KBM-7 (cell line): ENCODE results near the gene RTF1.
"Not testable (repeated sequence)": the region's sequence is repeated elsewhere in the genome, so short reads cannot be mapped to it uniquely, and the experiment has no call there.

Experiments
- DNase-seq: peaks from one replicate; pipeline ENCODE4 v3.0.0-alpha.2; 2015
- in situ Hi-C: fragments of 300-500 bp; cut with MboI; formaldehyde crosslinking; loops from 2 replicates; pipeline ENCODE4 v1.14.3; 2020; ENCODE audit warnings: low sequenced_read_pairs, low pct_unique_long_range_greater_than_20kb, mixed read lengths

Gene RTF1

DNA sequence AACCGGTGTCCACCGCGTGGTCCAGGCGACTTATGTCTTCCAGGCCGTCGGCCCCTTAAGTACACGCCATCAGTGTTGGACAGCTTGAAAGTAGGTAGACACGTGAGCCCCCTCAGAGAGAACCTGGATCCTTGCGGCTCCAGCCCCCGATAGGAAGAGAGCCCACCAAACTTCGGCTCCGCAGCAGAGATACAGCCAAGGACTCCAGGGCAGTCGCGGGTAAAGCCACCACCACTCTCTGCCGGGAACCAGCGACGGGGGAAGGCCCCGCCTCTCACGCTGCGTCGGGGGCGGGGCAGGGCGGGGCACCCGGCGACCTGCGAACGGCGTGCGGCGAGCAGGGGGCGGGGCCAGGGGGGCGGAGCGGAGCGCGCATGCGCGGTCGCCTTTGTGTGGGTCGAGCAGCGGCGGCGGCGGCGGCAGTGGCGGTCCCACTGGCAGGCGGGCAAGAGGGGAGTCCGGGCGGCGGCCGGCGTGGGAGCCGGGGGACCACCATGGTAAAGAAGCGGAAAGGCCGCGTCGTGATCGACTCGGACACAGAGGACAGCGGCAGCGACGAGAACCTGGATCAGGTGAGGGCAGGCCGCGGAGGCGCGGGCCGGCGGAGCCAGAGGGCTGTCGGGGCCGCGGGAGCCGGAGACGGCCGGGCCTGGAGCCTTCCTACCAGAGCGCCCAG is at the start of gene RTF1:
Gene RTF1, plus strand, starts transcription at position 354 of the 676 bp plus-strand sequence. Its CDS starts 21 bp downstream, at position 375.
- in situ Hi-C loops: no loop called here
- peak; percentile 91 for DNase-seq

DNA sequence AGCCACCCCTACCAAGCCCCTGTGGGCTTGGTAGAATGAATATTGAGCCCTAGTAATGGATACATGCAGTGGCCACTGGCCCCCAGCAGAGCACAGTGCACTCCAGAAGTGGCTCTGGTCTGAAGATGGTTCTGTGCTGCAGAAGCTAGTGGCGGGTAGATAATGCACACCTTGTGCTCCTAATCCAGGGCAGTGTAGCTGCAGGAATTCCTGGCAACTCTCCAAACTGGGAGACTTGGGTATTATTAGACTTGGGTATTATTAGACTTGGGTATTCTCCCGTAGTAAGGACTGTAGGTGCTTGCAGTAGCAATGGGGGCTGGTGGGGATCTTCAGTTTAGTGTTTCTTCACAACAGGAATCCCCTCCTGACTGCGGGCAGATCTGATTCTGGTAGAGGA is 49.5 kb upstream of the RTF1 start:
- no peak for DNase-seq
- in situ Hi-C loops: no loop called here

DNA sequence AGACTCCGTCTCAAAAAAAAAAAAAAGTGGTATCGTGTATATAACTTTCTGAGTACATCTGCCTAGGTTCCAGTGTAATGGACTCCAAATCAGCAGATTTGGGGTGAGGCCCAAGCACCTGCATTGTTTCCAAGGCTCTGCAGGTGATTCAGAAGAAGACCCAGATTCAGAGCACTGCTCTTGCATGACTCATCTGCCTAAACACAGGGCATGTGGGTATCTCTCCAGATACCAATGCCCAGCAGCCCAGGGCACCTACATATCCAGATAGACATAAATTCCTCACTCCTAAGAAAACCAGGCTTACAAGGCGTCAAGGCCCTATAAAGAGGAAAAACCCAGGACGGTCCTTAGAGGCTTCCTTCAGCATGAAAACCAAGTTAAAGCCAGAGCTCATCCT is 38.9 kb upstream of the RTF1 start:
- no peak for DNase-seq
- in situ Hi-C loops: no loop called here

GRCh38 chr15:41383974-41384749 is 32.7 kb upstream of the RTF1 start:
- in situ Hi-C loops, DNase-seq: not testable (repeated sequence)

GRCh38 chr15:41387646-41388045 is 29.2 kb upstream of the RTF1 start:
- DNase-seq: no peak
- in situ Hi-C loops: no loop called here

DNA sequence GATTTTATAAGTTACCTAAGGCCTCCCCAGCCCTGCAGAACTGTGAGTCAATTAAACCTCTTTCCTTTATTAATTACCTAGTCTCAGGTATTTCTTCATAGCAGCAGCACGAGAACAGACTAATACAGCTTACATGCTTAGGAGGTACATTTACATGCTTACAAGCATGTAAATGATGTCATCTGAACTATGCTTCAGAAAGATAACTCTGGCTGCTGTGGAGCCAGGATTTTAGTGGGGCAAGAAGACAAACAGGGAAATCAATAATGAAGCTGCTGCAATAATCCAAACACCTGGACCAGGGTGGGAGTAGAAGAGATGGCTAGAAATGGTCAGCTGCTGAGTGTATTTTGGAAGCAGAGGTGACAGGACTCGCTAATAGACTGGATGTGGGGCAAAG is 24.2 kb upstream of the RTF1 start:
- DNase-seq: no peak
- in situ Hi-C loops: no loop called here

- in situ Hi-C loops: no loop called here
- no peak for DNase-seq
These were observed 22.0 kb upstream of the RTF1 start for GRCh38 chr15:41394924-41395323.

DNA sequence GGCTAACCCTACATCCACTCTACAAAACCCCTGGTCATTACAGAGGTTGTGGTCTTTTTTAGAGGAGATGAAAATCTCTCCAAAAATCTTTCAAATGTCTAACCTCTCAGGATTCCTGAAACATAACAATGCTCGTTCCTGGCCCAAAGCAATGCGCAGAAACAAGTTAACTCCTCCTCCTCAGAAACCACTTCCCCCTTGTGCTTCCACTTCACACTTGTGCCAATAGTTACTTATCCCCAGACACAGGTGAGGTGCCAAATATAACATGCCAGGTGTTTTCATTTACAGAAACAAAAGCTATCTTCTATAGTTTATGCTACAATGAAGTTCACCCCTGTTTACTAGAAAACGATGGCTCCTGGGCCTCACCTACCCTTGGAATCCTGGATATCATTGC is 20.8 kb upstream of the RTF1 start:
- in situ Hi-C loops: no loop called here
- no peak for DNase-seq

DNA sequence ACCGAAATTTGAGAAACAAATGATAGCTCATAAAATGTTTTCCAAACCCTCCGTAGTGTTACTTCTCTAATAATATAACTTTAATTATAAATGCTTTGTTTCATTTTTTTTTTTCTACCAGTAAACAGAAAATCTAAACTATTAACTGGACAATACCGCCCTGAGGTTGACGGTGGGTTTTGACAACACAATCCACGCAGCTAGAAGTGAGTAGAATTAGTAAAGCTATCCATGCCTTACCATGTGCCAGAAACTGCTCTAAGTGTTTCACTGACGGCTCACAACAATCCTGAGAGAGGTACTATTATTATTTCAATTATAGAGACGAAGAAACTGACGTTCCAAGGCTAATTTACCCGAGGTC is 15.0 kb upstream of the RTF1 start:
- in situ Hi-C loops: no loop called here
- no peak for DNase-seq

DNA sequence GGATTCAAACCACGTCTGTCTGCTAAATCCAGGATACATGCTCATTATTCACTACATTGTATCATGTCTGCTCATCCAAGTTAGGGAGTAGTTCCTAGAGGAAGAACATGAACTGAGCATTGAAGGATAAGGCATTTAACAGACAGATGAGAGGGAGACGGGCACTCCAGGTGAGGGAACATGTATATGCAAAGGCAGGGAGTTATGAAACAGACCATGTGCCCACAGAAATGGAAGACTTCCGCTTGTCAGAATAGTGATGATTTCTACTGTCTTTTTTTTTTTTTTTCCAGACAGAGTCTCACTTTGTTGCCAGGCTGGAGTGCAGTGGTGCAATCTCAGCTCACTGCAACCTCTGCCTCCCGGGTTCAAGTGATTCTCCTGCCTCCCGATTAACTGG is 9.6 kb upstream of the RTF1 start:
- DNase-seq: no peak
- in situ Hi-C loops: no loop called here

DNA sequence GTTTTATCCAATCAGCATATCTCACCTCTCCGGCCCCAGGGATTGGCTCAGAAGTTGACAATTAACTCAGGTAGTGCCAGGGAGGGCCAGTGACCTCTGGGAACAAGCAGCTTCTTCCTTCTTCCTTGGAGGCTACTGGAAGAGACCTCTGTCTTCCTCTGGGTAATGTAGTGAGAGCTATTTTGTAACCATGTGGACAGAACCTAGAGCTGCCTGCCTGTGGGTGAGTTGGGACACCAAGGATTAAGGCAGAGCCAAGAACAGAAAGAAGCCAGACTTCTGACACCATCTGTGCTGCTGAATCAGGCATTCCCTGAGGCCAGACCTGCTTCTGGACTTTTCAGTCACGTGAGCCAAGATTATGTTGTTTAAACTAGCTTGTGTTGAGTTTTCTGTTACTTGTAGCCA is 8.7 kb upstream of the RTF1 start:
- in situ Hi-C loops: no loop called here
- no peak for DNase-seq

DNA sequence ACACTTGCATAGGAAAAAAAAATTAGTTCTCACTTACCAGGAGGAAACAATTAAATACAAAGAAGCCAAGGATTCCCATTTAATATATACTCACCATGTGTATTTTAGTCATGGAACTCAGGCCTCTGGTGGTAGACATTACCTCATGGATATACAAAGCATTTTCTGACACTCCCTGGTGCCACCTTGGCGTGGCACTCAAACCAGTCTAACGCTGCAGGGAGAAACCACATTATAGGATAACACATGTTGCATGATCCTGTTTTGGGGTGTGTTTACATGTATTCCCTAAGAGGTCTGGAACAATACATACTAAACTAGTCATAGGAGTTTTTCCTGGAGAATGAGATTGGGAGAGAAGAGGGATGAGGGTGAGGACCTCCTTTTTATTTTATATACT is 5.9 kb upstream of the RTF1 start:
- no peak for DNase-seq
- in situ Hi-C loops: no loop called here

DNA sequence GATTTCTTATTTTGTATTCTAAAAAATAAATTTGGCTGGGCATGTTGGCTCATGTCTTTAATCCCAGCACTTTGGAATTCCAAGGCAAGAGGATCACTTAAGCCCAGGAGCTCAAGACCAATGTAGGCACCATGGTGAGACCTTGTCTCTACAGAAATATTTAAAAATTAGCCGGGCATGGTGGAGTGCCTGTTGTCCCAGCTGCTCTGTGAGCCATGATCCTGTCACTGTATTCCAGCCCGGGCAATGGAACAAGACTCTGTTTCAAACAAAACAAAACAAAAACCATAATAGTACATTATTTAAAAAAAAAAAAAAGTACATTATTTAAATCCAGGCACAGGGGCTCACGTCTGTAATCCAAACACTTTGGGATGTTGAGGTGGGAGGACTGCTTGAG is 5.5 kb upstream of the RTF1 start:
- no peak for DNase-seq
- in situ Hi-C loops: no loop called here

- peak; percentile 57 for DNase-seq
These were observed 660 bp upstream of the RTF1 start for GRCh38 chr15:41416128-41416741.

DNA sequence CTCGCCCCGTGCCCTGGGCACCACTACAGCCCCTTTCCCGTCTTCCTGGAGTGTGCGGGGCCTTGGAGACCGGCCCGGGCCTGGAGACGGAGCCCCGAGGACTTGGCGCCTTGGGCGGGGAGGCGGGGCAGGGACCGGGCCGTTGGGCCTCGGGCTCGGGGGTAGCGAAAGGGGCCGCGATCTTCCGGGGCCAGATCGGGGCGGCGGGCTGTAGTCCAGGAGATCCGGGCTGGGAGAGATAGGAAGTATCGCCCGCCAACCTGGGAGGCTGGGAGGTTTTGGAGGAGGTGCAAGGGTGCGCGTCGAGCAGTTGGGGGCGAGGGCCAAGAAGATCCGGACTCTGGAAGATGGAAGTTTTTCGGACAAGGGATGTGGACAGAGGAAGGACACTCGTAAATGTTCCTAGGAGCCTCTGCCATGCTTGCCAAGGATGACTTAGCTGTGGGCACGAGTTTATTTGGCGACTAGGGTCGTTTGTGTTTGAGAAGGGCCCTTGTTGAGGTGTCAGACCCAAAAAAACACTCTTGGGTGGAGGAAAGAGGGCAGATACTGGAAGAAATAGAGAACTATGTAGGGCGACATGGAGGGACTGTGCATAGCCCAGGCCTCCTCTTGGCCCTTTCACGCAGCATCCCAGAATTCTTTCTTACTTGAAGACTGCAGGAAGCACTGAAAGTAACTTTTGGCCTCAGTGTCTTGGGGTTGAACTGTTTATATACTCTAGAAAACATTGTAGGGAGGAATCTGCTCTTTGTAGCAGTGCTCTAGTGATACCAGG is 712 bp downstream of the RTF1 start:
- in situ Hi-C loops: no loop called here
- DNase-seq: peak; percentile 47

More at GRCh38 chr15:41416128-41416741, 660 bp upstream of the RTF1 start:
- in situ Hi-C loops: no loop called here

- in situ Hi-C loops: no loop called here
- DNase-seq: no peak
These were observed 7.2 kb downstream of the RTF1 start for GRCh38 chr15:41423979-41424659.

- in situ Hi-C loops: no loop called here
- DNase-seq: peak; percentile 25
These were observed 7.9 kb downstream of the RTF1 start for GRCh38 chr15:41424809-41425208.

GRCh38 chr15:41425907-41426306 is 9.0 kb downstream of the RTF1 start:
- DNase-seq, in situ Hi-C loops: not testable (repeated sequence)
